ENCODE measurements around the gene ARHGEF5.
"Not testable (repeated sequence)": the region's sequence is repeated elsewhere in the genome, so short reads cannot be mapped to it uniquely, and the experiment has no call there.

Gene ARHGEF5

DNA sequence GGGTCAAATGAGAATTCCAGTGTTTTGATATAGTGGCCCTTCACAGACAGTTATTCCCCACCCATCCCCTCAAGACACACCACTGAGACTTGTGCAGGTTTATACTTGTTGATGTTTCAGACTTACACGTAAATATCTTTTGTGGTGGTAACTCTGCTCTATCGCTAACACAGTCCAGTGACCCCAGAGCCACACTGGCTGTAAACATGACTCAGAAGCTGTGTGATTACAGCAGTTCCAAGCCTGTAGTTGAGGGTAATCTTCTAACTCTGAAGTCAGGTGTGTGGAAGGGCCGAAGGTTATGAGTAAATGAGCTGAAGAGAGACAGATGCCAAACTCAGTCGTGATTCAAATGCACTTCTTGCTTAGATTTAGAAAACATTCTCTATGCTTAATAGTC, 28.9 kb downstream of the ARHGEF5 start:
- no peak for DNase-seq (ENCODE audit: low read depth)

- DNase-seq (ENCODE audit: low read depth) = no peak
Observed at GRCh38 chr7:144384555-144385245, 29.5 kb downstream of the ARHGEF5 start.

DNA sequence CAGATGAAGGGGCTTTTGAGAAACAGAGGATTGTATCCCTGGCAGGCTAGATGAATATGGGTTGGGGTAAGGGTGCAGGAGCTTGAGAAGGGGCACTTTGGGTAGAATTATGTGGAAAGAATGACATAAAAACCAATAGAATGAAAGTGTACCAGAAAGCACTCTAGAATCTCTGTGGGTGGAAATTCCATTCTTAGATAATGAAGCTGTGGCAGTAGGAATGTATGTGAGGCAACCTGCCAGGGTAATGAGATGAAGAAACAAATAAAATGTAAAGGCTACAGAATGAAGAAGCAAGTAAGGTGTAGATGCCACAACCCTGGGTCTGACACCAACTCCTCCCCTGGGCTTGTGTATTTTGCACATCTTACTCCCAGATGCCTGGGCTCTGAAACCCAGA, 31.5 kb downstream of the ARHGEF5 start:
- DNase-seq (ENCODE audit: low read depth) = no peak

GRCh38 chr7:144388950-144389349, 33.7 kb downstream of the ARHGEF5 start:
- DNase-seq (ENCODE audit: low read depth) = no peak

- DNase-seq (ENCODE audit: low read depth) = no peak
Observed at GRCh38 chr7:144390481-144390880, 35.3 kb downstream of the ARHGEF5 start.

DNA sequence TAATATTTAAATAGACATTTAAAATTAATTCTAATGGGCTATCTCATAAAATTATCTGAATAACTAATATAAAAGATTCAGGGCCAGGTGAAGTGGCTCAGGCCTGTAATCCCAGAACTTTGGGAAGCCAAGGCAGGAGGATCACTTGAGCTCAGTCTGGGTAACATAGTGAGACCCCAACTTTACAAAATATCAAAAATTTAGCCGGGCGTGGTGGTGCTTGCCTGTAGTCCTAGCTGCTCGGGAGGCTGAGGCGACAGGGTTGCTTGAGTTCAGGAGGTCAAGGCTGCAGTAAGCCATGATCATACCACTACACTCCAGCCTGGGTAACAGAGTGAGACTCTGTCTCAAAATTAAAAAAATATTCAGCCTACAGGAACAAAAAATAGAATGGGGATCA, 35.8 kb downstream of the ARHGEF5 start:
- DNase-seq (ENCODE audit: low read depth) = no peak

- no peak for DNase-seq (ENCODE audit: low read depth)
Observed at GRCh38 chr7:144391823-144392255, 36.6 kb downstream of the ARHGEF5 start.

DNA sequence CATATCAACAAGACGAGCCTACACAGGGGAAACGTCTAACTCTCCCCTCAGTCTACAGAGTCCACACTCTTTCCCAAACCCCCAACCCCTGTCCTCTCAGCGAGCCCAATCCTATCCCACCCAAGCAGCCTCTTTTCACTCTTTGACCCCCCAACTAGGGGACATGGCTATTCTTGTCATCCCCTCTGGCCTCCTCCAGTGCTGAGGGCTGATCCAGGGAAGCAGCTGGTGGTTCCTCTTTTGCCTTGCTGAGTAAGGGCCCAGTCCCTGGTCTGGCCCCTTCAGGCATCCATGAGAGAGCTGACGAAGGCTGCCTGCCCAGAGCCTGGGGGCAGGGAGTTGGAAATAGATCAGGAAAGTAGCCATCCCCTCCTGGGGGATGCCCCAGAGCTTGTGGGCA, 41.9 kb downstream of the ARHGEF5 start:
- no peak for DNase-seq (ENCODE audit: low read depth)

DNA sequence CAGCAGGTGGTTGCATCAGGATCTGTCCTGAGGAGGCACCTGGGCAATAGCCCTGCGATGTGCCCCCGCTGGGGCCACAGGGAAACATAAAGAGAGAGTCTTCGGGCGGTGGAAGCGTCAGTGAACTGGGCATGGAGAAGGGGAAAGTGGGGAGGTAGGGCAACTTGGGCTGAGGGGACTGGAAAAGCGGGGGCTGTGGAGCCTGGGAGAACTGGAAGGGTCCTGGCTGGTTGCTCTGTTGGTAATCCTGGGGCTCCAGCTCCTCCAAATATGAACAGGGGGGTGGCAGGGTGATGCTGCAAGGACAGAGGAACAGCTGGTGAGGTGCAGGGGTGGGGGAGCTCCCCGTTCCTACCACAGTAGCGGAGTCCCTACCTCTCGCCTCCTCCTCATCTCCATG, 43.1 kb downstream of the ARHGEF5 start:
- DNase-seq (ENCODE audit: low read depth) = no peak

DNA sequence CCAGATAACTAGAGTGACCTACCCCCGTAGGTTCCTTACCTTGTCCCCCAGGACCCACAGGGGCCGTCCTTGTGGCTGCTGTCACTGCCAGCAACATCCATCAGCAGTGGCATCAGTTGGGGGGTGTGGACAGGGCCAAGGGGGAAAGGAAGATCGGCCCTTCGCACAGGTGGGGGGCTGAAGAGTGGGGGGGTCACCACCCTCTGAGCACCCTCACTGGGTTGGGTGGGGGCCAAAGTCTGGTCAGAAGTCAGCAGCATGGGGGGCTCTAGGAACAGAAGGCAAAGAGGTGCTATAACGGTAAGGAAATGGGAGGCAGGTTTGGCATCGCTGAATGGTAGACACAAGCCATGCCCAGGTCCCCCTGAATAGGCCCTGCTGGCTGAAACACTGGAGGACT, 43.7 kb downstream of the ARHGEF5 start:
- no peak for DNase-seq (ENCODE audit: low read depth)

GRCh38 chr7:144399946-144400345, 44.7 kb downstream of the ARHGEF5 start:
- no peak for DNase-seq (ENCODE audit: low read depth)

GRCh38 chr7:144401490-144401889, 46.3 kb downstream of the ARHGEF5 start:
- DNase-seq (ENCODE audit: low read depth) = no peak

GRCh38 chr7:144403102-144403501, 47.9 kb downstream of the ARHGEF5 start:
- no peak for DNase-seq (ENCODE audit: low read depth)

GRCh38 chr7:144403649-144404061, 48.5 kb downstream of the ARHGEF5 start, which contains the start of gene NOBOX:
Gene NOBOX (minus strand): TSS chr7:144403693.
- no peak for DNase-seq (ENCODE audit: low read depth)

DNA sequence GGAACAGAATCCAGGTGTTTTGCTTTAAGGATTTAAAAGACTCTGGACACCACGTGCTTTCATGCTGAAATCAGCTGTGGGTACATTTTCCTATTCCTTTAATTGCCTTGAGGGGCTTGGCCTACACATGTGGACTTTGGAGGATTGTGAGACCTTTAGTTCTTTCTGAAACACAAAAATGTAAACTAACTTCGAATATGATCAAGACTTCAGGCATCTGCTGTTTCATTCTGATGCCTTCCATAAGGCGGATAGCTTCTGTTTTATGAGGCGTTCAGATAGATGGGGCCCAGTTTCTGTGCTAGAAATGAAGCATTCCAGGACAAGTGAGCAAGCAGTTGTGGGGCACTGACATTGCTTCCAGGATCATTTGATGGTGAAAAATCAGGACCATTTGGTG, 49.7 kb downstream of the ARHGEF5 start:
- no peak for DNase-seq (ENCODE audit: low read depth)

GRCh38 chr7:144407266-144407931, 52.2 kb downstream of the ARHGEF5 start:
- DNase-seq (ENCODE audit: low read depth) = no peak

- DNase-seq (ENCODE audit: low read depth) = no peak
Observed at GRCh38 chr7:144408121-144408520, 52.9 kb downstream of the ARHGEF5 start.

DNA sequence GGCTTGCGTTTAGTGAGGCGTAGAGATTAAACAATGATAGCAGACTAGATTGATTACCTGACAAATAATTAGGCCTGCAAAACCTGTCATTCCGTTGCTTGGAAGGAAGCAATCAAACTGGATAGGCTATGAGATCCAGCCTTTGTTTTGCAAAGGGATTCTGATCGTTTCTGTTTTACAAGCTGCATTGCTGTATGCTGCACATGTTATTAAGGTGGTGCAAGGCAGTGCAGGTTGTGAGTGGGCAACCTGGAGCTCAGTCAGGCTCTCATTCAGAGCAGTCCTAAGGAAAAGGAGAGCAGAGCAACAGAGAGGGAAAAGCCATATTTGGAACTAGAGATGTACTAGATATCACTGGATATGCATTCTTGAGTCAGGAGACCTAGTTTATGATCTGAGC, 55.2 kb downstream of the ARHGEF5 start:
- DNase-seq (ENCODE audit: low read depth) = no peak

DNA sequence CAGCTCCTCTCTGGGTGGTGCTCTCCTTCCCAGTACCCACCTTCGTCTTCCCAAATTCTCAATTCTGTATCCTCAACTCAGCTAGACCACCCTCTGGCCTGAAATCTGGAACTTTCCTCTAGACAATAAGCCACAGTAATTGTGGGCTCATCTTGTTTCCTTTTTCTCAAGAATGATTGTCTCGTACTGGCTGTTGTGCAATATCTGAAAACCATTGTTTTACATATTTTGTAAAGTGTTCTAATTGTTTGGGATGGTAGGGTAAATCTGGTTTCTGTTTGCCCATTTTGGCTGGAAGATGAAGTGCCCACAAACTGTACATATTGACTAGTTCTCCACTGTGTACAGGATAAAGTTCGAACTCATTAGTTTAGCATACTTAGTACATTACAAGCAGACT, 59.6 kb downstream of the ARHGEF5 start:
- DNase-seq (ENCODE audit: low read depth) = no peak

DNA sequence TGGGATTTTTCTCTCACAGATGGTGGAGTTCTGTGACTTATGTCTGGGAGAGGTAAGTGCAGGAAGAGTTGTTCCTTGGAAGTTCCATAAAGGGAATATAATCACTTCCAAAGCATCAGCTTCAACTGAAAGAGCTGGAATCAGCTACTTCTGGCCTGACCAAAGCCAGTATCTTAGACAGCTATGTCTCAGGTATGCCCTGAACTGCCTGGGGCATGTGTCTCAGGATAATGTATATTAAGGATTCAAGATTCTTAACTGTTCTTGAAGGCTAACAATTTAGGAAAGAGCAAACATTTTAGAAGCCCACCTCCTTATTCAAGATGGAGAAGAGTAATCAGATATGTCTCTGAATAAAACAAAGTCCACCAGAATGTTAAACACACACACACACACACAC, 60.7 kb downstream of the ARHGEF5 start:
- no peak for DNase-seq (ENCODE audit: low read depth)

GRCh38 chr7:144416341-144416740, 61.1 kb downstream of the ARHGEF5 start:
- DNase-seq (ENCODE audit: low read depth) = no peak

- DNase-seq (ENCODE audit: low read depth) = not testable (repeated sequence)
Observed at GRCh38 chr7:144418931-144419330, 63.7 kb downstream of the ARHGEF5 start.

GRCh38 chr7:144427539-144427938, 72.3 kb downstream of the ARHGEF5 start:
- not testable (repeated sequence) for DNase-seq (ENCODE audit: low read depth)

- no peak for DNase-seq (ENCODE audit: low read depth)
Observed at GRCh38 chr7:144428431-144428830, 73.2 kb downstream of the ARHGEF5 start.

Data from CMK (cell line).